A673 (cell line): ENCODE measurements around the gene EFCAB14.

Experiments used
- EZH2 ChIP-seq: fragments of 200-600 bp; sonication (generic); IDR thresholded peaks from 2 replicates; pipeline ENCODE4 v1.6.1; 2017; ENCODE audit warnings: borderline replicate concordance, low read depth, mild to moderate bottlenecking, mixed read lengths, antibody characterized with exemption, low read length; ENCODE audit not compliant: poor library complexity, severe bottlenecking
- TF ChIP-seq, protein P1 (sequence below): fragments of 300-800, 200-600 bp; sonication (generic); conservative IDR thresholded peaks from 2 replicates; pipeline ENCODE4 v1.5.1; 2017; ENCODE audit warnings: low read depth, mild to moderate bottlenecking, antibody characterized with exemption, low read length, moderate library complexity, mixed read lengths

DNA sequence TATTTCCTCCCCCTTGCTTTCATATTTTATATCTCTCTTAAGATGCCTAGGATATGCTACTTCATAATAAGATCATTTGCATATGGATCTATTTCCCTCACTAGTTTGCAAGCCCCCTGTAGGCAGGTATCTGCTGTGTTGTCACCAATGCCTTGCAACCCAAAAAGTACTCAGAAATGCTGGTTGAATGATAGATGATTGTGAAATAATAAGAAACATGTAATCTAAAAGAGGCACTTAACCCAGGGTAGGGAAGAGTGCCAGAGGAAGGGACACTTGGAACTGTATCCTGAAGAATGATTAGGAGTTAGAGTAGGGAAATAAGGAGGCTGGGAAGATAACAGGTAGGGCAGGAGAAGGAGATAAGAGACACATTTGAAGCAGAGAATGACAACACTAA, 63.1 kb downstream of the EFCAB14 start:
- TF ChIP-seq, protein P1, sequence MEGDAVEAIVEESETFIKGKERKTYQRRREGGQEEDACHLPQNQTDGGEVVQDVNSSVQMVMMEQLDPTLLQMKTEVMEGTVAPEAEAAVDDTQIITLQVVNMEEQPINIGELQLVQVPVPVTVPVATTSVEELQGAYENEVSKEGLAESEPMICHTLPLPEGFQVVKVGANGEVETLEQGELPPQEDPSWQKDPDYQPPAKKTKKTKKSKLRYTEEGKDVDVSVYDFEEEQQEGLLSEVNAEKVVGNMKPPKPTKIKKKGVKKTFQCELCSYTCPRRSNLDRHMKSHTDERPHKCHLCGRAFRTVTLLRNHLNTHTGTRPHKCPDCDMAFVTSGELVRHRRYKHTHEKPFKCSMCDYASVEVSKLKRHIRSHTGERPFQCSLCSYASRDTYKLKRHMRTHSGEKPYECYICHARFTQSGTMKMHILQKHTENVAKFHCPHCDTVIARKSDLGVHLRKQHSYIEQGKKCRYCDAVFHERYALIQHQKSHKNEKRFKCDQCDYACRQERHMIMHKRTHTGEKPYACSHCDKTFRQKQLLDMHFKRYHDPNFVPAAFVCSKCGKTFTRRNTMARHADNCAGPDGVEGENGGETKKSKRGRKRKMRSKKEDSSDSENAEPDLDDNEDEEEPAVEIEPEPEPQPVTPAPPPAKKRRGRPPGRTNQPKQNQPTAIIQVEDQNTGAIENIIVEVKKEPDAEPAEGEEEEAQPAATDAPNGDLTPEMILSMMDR = no peak
- TF ChIP-seq EZH2 = no peak
